OCI-LY1 (cell line): ENCODE data around the gene TMBIM6.

ENCODE experiments used
- EZH2 ChIP-seq: fragments of 200-600 bp; sonication (generic), shearing (Covaris generic); IDR thresholded peaks from 2 replicates; pipeline ENCODE4 v1.8.0; 2017; ENCODE audit warnings: borderline replicate concordance, mixed run types, mild to moderate bottlenecking, antibody characterized with exemption, low read length, moderate library complexity, mixed read lengths
- TF ChIP-seq, protein P1 (sequence below): fragments of 200-600 bp; sonication (generic), shearing (Covaris generic); IDR thresholded peaks from 2 replicates; pipeline ENCODE4 v1.5.1; 2017; ENCODE audit warnings: mild to moderate bottlenecking, antibody characterized with exemption, low read length, moderate library complexity, mixed read lengths

DNA sequence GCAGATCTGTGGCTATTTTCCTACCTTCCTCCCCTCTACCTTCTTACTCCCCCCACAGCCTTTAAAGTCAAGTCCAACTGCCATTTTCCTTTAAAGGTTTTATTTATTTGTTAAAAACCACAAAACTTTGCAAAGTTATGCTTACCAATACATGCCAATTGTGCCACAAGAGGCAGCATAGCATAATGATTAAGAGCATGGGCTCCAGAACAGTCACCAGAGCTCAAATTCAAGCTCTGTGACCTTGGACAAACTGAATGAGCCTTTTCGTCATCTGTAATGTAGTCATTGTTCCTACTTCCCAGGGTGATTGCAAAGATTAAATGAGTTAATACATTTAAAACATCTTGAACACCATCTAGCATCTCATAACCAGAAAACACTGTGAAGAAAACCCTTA, 21.1 kb upstream of the TMBIM6 start:
- TF ChIP-seq, protein P1, sequence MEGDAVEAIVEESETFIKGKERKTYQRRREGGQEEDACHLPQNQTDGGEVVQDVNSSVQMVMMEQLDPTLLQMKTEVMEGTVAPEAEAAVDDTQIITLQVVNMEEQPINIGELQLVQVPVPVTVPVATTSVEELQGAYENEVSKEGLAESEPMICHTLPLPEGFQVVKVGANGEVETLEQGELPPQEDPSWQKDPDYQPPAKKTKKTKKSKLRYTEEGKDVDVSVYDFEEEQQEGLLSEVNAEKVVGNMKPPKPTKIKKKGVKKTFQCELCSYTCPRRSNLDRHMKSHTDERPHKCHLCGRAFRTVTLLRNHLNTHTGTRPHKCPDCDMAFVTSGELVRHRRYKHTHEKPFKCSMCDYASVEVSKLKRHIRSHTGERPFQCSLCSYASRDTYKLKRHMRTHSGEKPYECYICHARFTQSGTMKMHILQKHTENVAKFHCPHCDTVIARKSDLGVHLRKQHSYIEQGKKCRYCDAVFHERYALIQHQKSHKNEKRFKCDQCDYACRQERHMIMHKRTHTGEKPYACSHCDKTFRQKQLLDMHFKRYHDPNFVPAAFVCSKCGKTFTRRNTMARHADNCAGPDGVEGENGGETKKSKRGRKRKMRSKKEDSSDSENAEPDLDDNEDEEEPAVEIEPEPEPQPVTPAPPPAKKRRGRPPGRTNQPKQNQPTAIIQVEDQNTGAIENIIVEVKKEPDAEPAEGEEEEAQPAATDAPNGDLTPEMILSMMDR = peak; percentile 33; the same call in 1 of the 2 replicates
- TF ChIP-seq EZH2 = no peak
